Natural killer cell (primary cell): ENCODE results near the gene MEGF6. TPM values are rescaled to one million over a fixed set of nuclear protein-coding genes. Genes with fewer than 3 reads are reported as not detected.
"Not testable (repeated sequence)": the region's sequence is repeated elsewhere in the genome, so short reads cannot be mapped to it uniquely, and the experiment has no call there.

Source experiments
- ATAC-seq, 3 donors: fragments of 150-1000 bp in 2 of 3; fragments of 200-7000 bp in 1 of 3; cut with Tn5 transposase; 1 replicate in 1 of 3; 2 replicates in 2 of 3; pipeline ENCODE4 v1.10.0; 2021; ENCODE audit warnings: mild to moderate bottlenecking in 2 of 3, moderate library complexity in 2 of 3
- DNase-seq, 2 donors: peaks; one replicate each; pipeline versions ENCODE4 v3.0.0 to v3.0.0-alpha.2; 2013 to 2021; ENCODE audit warnings: mixed read lengths in 1 of 2
- H3K27ac ChIP-seq: one replicate; pipeline ENCODE4 v1.5.1; 2013; ENCODE audit warnings: mild to moderate bottlenecking, low read length
- H3K27me3 ChIP-seq: one replicate; pipeline ENCODE4 v1.6.1; 2013; ENCODE audit warnings: low read length; ENCODE audit not compliant: control insufficient read depth, insufficient read depth
- H3K36me3 ChIP-seq: one replicate; pipeline ENCODE4 v1.6.1; 2013; ENCODE audit warnings: low read length; ENCODE audit not compliant: control insufficient read depth, insufficient read depth
- H3K4me1 ChIP-seq: one replicate; pipeline ENCODE4 v1.6.1; 2013; ENCODE audit warnings: low read length; ENCODE audit not compliant: control insufficient read depth, insufficient read depth
- H3K4me3 ChIP-seq: one replicate; pipeline ENCODE4 v1.5.1; 2013; ENCODE audit warnings: low read length
- H3K9me3 ChIP-seq: one replicate; pipeline ENCODE4 v1.6.1; 2013; ENCODE audit warnings: low read length; ENCODE audit not compliant: control insufficient read depth, insufficient read depth
- H3K27ac Mint-ChIP-seq, 2 donors: one replicate each; pipeline ENCODE4 v1.8.0; 2022; ENCODE audit warnings: mild to moderate bottlenecking in 2 of 2, mixed read lengths in 2 of 2, moderate library complexity in 1 of 2
- H3K27me3 Mint-ChIP-seq, 2 donors: one replicate each; pipeline ENCODE4 v1.8.0; 2022; ENCODE audit warnings: low read depth in 2 of 2, mixed read lengths in 2 of 2
- H3K36me3 Mint-ChIP-seq: one replicate; pipeline ENCODE4 v1.8.0; 2022; ENCODE audit warnings: mixed read lengths
- H3K4me1 Mint-ChIP-seq, 2 donors: one replicate each; pipeline ENCODE4 v1.8.0; 2022; ENCODE audit warnings: mixed read lengths in 2 of 2
- H3K4me3 Mint-ChIP-seq: one replicate; pipeline ENCODE4 v1.8.0; 2022; ENCODE audit warnings: mild to moderate bottlenecking, moderate library complexity, mixed read lengths
- H3K9me3 Mint-ChIP-seq, 2 donors: one replicate each; pipeline ENCODE4 v1.8.0; 2022; ENCODE audit warnings: mixed read lengths in 2 of 2
- CTCF ChIP-seq: fragments of 200-600 bp; IDR thresholded peaks from one replicate; pipeline ENCODE4 v1.8.0; 2022; ENCODE audit warnings: antibody characterized with exemption
- WGBS: methylation state at CpG from one replicate; pipeline ENCODE4 v1.1.7; 2013; ENCODE audit warnings: missing lambda C conversion rate; ENCODE audit not compliant: insufficient coverage; 5-methylcytosine and 5-hydroxymethylcytosine counted together
- intact Hi-C: fragments of 100-400 bp; cut with micrococcal nuclease; formaldehyde crosslinking; loops from one replicate; pipeline ENCODE4 v1.14.2; 2022
- total RNA-seq, 4 donors: library from RNA; stranded (reverse); fragments of 120-200 nt in 1 of 4; gene quantifications; one replicate each; pipeline versions ENCODE4 v1.2.3 to v1.2.4, GENCODE V29; 2013 to 2022

Gene MEGF6
- total RNA-seq, 3 donors from 2014 or later (not counting 1 experiment from before 2014, with no cell fraction given): 3.1 to 15.6 (median 5.1) TPM

- TF ChIP-seq CTCF: no peak
- H3K27me3 ChIP-seq: no peaks in the 10 kb centered on the region
- H3K36me3 ChIP-seq: no peaks in the 10 kb centered on the region
- intact Hi-C loops: no loop called here
- no peak overlapping the region for H3K27ac ChIP-seq
- 89% methylated on average over 8 of the region's 8 CpGs for WGBS
- H3K9me3 Mint-ChIP-seq: no peaks in the 10 kb centered on the region
- no peaks in the 10 kb centered on the region for H3K9me3 ChIP-seq
- H3K27ac Mint-ChIP-seq: no peak overlapping the region
- H3K27me3 Mint-ChIP-seq: no peaks in the 10 kb centered on the region
- H3K4me1 ChIP-seq: no peaks in the 10 kb centered on the region
- no peaks in the 10 kb centered on the region for H3K36me3 Mint-ChIP-seq
- no peak overlapping the region for H3K4me3 ChIP-seq
- H3K4me1 Mint-ChIP-seq: no peaks in the 10 kb centered on the region
- DNase-seq (no peak), ATAC-seq (no peak)
- H3K4me3 Mint-ChIP-seq: no peak overlapping the region
Measured at GRCh38 chr1:3578433-3578805, 32.9 kb downstream of the MEGF6 start.

GRCh38 chr1:3577711-3578432 lies 33.4 kb downstream of the MEGF6 start:
- Mint-ChIP-seq H3K27me3 (no peaks in the 10 kb centered on the region), H3K4me3 (no peak overlapping the region), H3K27ac (no peak overlapping the region), H3K9me3 (no peaks in the 10 kb centered on the region), H3K4me1 (no peaks in the 10 kb centered on the region), H3K36me3 (no peaks in the 10 kb centered on the region)
- Histone ChIP-seq H3K4me1 (no peaks in the 10 kb centered on the region), H3K36me3 (no peaks in the 10 kb centered on the region), H3K9me3 (no peaks in the 10 kb centered on the region), H3K27ac (no peak overlapping the region), H3K4me3 (no peak overlapping the region), H3K27me3 (no peaks in the 10 kb centered on the region)
- no peak for ATAC-seq
- intact Hi-C loops: no loop called here
- DNase-seq: no peak
- TF ChIP-seq CTCF: no peak
- WGBS: 81% methylated on average over 26 of the region's 27 CpGs

GRCh38 chr1:3577300-3577699 lies 34.0 kb downstream of the MEGF6 start:
- 91% methylated on average over 7 of the region's 7 CpGs for WGBS
- Mint-ChIP-seq H3K27me3 (no peaks in the 10 kb centered on the region), H3K4me3 (no peak overlapping the region), H3K4me1 (no peaks in the 10 kb centered on the region), H3K27ac (no peak overlapping the region), H3K36me3 (no peaks in the 10 kb centered on the region), H3K9me3 (no peaks in the 10 kb centered on the region)
- intact Hi-C loops: no loop called here
- ATAC-seq (no peak), DNase-seq (no peak)
- no peak for TF ChIP-seq CTCF
- no peaks in the 10 kb centered on the region for H3K36me3 ChIP-seq
- H3K4me3 ChIP-seq: no peak overlapping the region
- H3K27ac ChIP-seq: no peak overlapping the region
- H3K9me3 ChIP-seq: no peaks in the 10 kb centered on the region
- H3K4me1 ChIP-seq: no peaks in the 10 kb centered on the region
- no peaks in the 10 kb centered on the region for H3K27me3 ChIP-seq

- no peak for ATAC-seq
- Histone ChIP-seq H3K27me3 (no peaks in the 10 kb centered on the region), H3K36me3 (no peaks in the 10 kb centered on the region), H3K9me3 (no peaks in the 10 kb centered on the region), H3K4me1 (no peaks in the 10 kb centered on the region), H3K4me3 (no peak overlapping the region), H3K27ac (no peak overlapping the region)
- Mint-ChIP-seq H3K27me3 (no peaks in the 10 kb centered on the region), H3K9me3 (no peaks in the 10 kb centered on the region), H3K4me1 (no peaks in the 10 kb centered on the region), H3K27ac (no peak overlapping the region), H3K36me3 (no peaks in the 10 kb centered on the region), H3K4me3 (no peak overlapping the region)
- intact Hi-C loops: no loop called here
- 94% methylated on average over 15 of the region's 15 CpGs for WGBS
- TF ChIP-seq CTCF: no peak
- no peak for DNase-seq
Measured at GRCh38 chr1:3575993-3576392, 35.3 kb downstream of the MEGF6 start.

GRCh38 chr1:3575515-3575914 lies 35.8 kb downstream of the MEGF6 start:
- H3K27me3 ChIP-seq, H3K27me3 Mint-ChIP-seq, H3K4me1 ChIP-seq, H3K9me3 ChIP-seq, H3K27ac ChIP-seq, H3K4me3 Mint-ChIP-seq, H3K27ac Mint-ChIP-seq, H3K9me3 Mint-ChIP-seq, H3K36me3 ChIP-seq, intact Hi-C loops, H3K4me1 Mint-ChIP-seq, DNase-seq, H3K36me3 Mint-ChIP-seq, H3K4me3 ChIP-seq, ATAC-seq: not testable (repeated sequence)
- WGBS: 78% methylated on average over 6 of the region's 6 CpGs
